Lower leg skin (tissue), 3 donors: Measurements from ENCODE around the gene HAGH.

Experiments
- POLR2A ChIP-seq, 2 donors: fragments of 450-650 bp; IDR thresholded peaks; one replicate each; pipeline ENCODE4 v1.6.1; 2016 to 2017; ENCODE audit warnings: antibody characterized with exemption in 2 of 2, mild to moderate bottlenecking in 1 of 2, moderate library complexity in 1 of 2
- TF ChIP-seq, protein P1 (sequence below), 3 donors: fragments of 450-650 bp; IDR thresholded peaks; one replicate each; pipeline ENCODE4 v1.5.1; 2016; ENCODE audit warnings: antibody characterized with exemption in 3 of 3, mild to moderate bottlenecking in 3 of 3, moderate library complexity in 2 of 3

DNA sequence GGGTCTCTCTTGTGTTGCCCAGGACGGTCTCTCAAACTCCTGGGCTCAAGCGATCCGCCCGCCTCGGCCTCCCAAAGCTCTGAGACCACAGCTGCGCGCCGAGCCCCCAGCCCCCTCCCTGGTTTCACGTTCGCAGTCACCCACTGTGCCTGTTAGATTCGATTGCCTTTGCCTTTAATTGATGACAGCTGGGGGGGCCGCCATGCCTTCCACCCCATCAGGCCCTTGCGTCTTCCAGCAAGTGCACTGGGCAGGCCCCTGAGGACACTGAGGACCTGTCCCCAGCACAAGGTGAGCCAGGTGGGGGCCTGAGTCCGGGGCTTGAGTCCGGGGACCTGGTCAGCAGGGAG, 36.4 kb downstream of the HAGH start:
- TF ChIP-seq, protein P1, sequence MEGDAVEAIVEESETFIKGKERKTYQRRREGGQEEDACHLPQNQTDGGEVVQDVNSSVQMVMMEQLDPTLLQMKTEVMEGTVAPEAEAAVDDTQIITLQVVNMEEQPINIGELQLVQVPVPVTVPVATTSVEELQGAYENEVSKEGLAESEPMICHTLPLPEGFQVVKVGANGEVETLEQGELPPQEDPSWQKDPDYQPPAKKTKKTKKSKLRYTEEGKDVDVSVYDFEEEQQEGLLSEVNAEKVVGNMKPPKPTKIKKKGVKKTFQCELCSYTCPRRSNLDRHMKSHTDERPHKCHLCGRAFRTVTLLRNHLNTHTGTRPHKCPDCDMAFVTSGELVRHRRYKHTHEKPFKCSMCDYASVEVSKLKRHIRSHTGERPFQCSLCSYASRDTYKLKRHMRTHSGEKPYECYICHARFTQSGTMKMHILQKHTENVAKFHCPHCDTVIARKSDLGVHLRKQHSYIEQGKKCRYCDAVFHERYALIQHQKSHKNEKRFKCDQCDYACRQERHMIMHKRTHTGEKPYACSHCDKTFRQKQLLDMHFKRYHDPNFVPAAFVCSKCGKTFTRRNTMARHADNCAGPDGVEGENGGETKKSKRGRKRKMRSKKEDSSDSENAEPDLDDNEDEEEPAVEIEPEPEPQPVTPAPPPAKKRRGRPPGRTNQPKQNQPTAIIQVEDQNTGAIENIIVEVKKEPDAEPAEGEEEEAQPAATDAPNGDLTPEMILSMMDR (IDR thresholded peaks at IDR 0.05) = no peak
- no peak for TF ChIP-seq POLR2A (IDR thresholded peaks at IDR 0.05)
